Measurements from ENCODE around the gene KRTAP27-1. TPM values are rescaled to one million over a fixed set of nuclear protein-coding genes. Genes with fewer than 3 reads are reported as not detected.

The KRTAP27-1 gene, protein sequence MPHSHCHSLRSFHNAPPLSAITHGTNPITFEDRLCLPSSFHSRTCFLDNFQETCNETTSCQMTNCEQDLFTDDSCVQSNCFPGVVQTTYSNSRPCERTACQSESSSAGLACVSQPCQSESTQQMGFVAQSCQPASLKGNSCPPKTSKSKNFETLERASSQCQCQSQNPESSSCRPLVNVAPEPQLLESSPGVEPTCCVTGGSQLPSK
- total RNA-seq = not detected

- Histone ChIP-seq H3K27ac (no peak within 1 kb of the TSS), H3K4me3 (no peak within 1 kb of the TSS), H3K9me3 (no peaks in the 10 kb centered on the region), H3K27me3 (no peaks in the 10 kb centered on the region), H3K4me1 (no peaks in the 10 kb centered on the region), H3K36me3 (replicated peaks in 1 of 2; ENCODE audit: insufficient read depth in 1 of 2, low read depth in 2 of 2) (no peaks in the 10 kb centered on the region)
- ATAC-seq (no peak), DNase-seq (no peak)
- WGBS, 2 donors = 85 to 93% methylated on average over 6 of the region's 6 CpGs
- TF ChIP-seq POLR2A (IDR thresholded peaks at IDR 0.05) (no peak), CTCF (IDR thresholded peaks at IDR 0.05) (no peak)
- intact Hi-C loops (cut with DNase I) = no loop called here
Measured at GRCh38 chr21:30337276-30337744, at the start of gene KRTAP27-1. TSS of gene KRTAP27-1 (minus strand) at chr21:30337694. CDS start at chr21:30337668, 26 bp downstream.

DNA sequence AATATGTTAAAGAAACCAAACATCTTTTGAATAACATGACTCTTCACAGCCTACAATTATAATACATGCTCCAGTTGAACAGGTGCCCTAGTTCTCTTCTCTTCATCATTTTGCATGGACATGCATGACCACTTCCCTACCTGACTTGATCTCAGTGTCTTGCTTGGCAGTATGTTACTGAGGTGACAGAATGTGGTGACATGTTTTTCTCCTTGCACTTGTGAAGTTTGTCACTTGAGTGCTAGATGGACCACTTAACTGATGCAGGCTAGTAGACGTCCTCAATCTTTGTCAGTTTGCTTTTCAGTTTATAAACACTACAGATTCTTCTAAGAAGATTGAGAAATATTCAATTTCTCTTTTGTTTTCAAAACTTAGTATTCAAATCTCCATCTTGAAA is 44.7 kb upstream of the KRTAP27-1 start:
- H3K27ac ChIP-seq = no peak overlapping the region
- DNase-seq (no peak), ATAC-seq (no peak)
- H3K36me3 ChIP-seq (replicated peaks in 1 of 2; ENCODE audit: insufficient read depth in 1 of 2, low read depth in 2 of 2) = no peaks in the 10 kb centered on the region
- no peak for TF ChIP-seq CTCF (IDR thresholded peaks at IDR 0.05)
- H3K9me3 ChIP-seq = no peaks in the 10 kb centered on the region
- H3K27me3 ChIP-seq = no peaks in the 10 kb centered on the region
- intact Hi-C loops (cut with DNase I) = no loop called here
- WGBS, 2 donors = 20 to 36% methylated on average over 1 of the region's 1 CpG
- no peak overlapping the region for H3K4me3 ChIP-seq
- no peaks in the 10 kb centered on the region for H3K4me1 ChIP-seq

- no peaks in the 10 kb centered on the region for H3K27me3 ChIP-seq
- TF ChIP-seq POLR2A (IDR thresholded peaks at IDR 0.05) (no peak), CTCF (IDR thresholded peaks at IDR 0.05) (no peak)
- H3K27ac ChIP-seq = no peak within 1 kb of the TSS
- no peak for ATAC-seq
- no peak for DNase-seq
- no peak within 1 kb of the TSS for H3K4me3 ChIP-seq
- H3K9me3 ChIP-seq = no peaks in the 10 kb centered on the region
- WGBS, 2 donors = 71 to 82% methylated on average over 5 of the region's 5 CpGs
- no peaks in the 10 kb centered on the region for H3K4me1 ChIP-seq
- intact Hi-C loops (cut with DNase I) = no loop called here
- H3K36me3 ChIP-seq (replicated peaks in 1 of 2; ENCODE audit: insufficient read depth in 1 of 2, low read depth in 2 of 2) = no peaks in the 10 kb centered on the region
Measured at GRCh38 chr21:30372139-30372770, 34.8 kb upstream of the KRTAP27-1 start, which contains the start of gene KRTAP13-2. TSS of gene KRTAP13-2 (minus strand) at chr21:30372271. CDS start at chr21:30372213, 58 bp downstream.

DNA sequence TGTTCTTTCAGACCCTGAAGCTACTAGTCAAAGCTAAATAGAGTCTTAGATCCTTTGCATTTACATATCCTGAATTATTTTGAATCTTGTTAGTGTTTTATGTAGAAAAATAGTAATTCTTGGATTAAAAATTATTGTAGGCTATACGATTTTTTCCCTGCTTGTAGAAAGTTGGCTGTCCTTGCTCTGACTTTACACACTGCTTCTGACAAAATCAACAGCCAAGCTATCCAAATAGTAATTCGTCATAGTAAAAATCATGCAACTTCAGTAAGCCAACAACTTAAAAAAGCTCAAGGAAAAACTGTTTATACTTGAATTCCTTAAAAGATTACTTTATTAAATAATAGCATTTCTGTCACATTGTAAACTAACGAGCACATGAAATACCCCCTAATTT is 18.4 kb upstream of the KRTAP27-1 start:
- Histone ChIP-seq H3K4me1 (no peaks in the 10 kb centered on the region), H3K27ac (no peak overlapping the region), H3K9me3 (no peaks in the 10 kb centered on the region), H3K4me3 (no peak overlapping the region), H3K36me3 (replicated peaks in 1 of 2; ENCODE audit: insufficient read depth in 1 of 2, low read depth in 2 of 2) (no peaks in the 10 kb centered on the region), H3K27me3 (no peaks in the 10 kb centered on the region)
- no peak for DNase-seq
- TF ChIP-seq CTCF (IDR thresholded peaks at IDR 0.05) (no peak), POLR2A (IDR thresholded peaks at IDR 0.05) (no peak)
- 30 to 40% methylated on average over 3 of the region's 3 CpGs for WGBS, 2 donors
- ATAC-seq = no peak
- intact Hi-C loops (cut with DNase I) = no loop called here
